Fibroblast of lung (primary cell): ENCODE data around the gene CAP1. TPM values are rescaled to one million over a fixed set of nuclear protein-coding genes. Genes with fewer than 3 reads are reported as not detected.
A peak's percentile ranks its signal among the peaks of the same experiment; 100 is the strongest.

Source experiments
- DNase-seq, 2 donors: peaks; one replicate each; pipeline versions ENCODE4 v3.0.0 to v3.0.0-alpha.2; 2010; ENCODE audit warnings: low read depth in 2 of 2
- H2AFZ ChIP-seq: 2 replicates; pipeline ENCODE4 v1.5.1; 2012; ENCODE audit warnings: low read length, control low read depth, inconsistent platforms
- H3K27ac ChIP-seq: 2 replicates; pipeline ENCODE4 v1.5.1; 2011; ENCODE audit warnings: low read length, control low read depth; ENCODE audit not compliant: insufficient read depth
- H3K27me3 ChIP-seq: 2 replicates; pipeline ENCODE4 v1.5.1; 2011; ENCODE audit warnings: mild to moderate bottlenecking, low read length; ENCODE audit not compliant: control insufficient read depth, insufficient read depth
- H3K36me3 ChIP-seq: 2 replicates; pipeline ENCODE4 v1.5.1; 2011; ENCODE audit warnings: low read length; ENCODE audit not compliant: control insufficient read depth, insufficient read depth
- H3K4me1 ChIP-seq: 2 replicates; pipeline ENCODE4 v1.5.1; 2011; ENCODE audit warnings: low read length; ENCODE audit not compliant: control insufficient read depth, insufficient read depth; ENCODE audit errors: extremely low read depth
- H3K4me2 ChIP-seq: 2 replicates; pipeline ENCODE4 v1.5.1; 2011; ENCODE audit warnings: low read length, control low read depth; ENCODE audit not compliant: insufficient read depth; ENCODE audit errors: extremely low read depth
- H3K4me3 ChIP-seq, 4 experiments: fragments of 200-600 bp in 1 of 4; sonication (generic) in 1 of 4; replicated peaks in 1 of 4; 2 replicates each; pipeline ENCODE4 v1.5.1; 2011 to 2016; ENCODE audit warnings: low read length in 4 of 4, low read depth in 3 of 4, mild to moderate bottlenecking in 3 of 4, control low read depth in 2 of 4, inconsistent platforms in 1 of 4, mixed read lengths in 1 of 4; ENCODE audit not compliant: insufficient read depth in 1 of 4; ENCODE audit errors: control extremely low read depth in 1 of 4
- H3K79me2 ChIP-seq: 2 replicates; pipeline ENCODE4 v1.5.1; 2012; ENCODE audit warnings: mild to moderate bottlenecking, low read length, inconsistent platforms; ENCODE audit not compliant: control insufficient read depth, insufficient read depth
- H3K9ac ChIP-seq: 2 replicates; pipeline ENCODE4 v1.5.1; 2011; ENCODE audit warnings: mild to moderate bottlenecking, low read length, control low read depth; ENCODE audit not compliant: insufficient read depth
- H3K9me3 ChIP-seq: 2 replicates; pipeline ENCODE4 v1.5.1; 2012; ENCODE audit warnings: low read depth, low read length; ENCODE audit not compliant: control insufficient read depth, insufficient read depth
- H4K20me1 ChIP-seq: 2 replicates; pipeline ENCODE4 v1.5.1; 2011; ENCODE audit warnings: low read length; ENCODE audit not compliant: control insufficient read depth, insufficient read depth; ENCODE audit errors: extremely low read depth
- EZH2 ChIP-seq: IDR thresholded peaks from 2 replicates; pipeline ENCODE4 v1.5.1; 2012; ENCODE audit warnings: low read length, control low read depth, mild to moderate bottlenecking; ENCODE audit errors: missing control alignments
- polyA minus RNA-seq: library from RNA; depleted of rRNA, polyadenylated mRNA; stranded (reverse); fragments of >200 nt; gene quantifications from 2 replicates; pipeline ENCODE4 v1.2.3, GENCODE V29; 2011; ENCODE audit warnings: low replicate concordance
- polyA plus RNA-seq, 2 donors: library from polyadenylated mRNA; depleted of rRNA in 1 of 2; stranded (reverse) in 1 of 2; unstranded in 1 of 2; fragments of >200 nt; gene quantifications; 2 replicates each; pipeline ENCODE4 v1.2.1, GENCODE V29; 2011 to 2012; ENCODE audit warnings: missing spikeins in 1 of 2
- total RNA-seq: library from RNA; depleted of rRNA; stranded (reverse); fragments of >200 nt; gene quantifications from 2 replicates; pipeline ENCODE4 v1.2.1, GENCODE V29; 2014
- TF ChIP-seq, protein P1 (sequence below), 2 donors: IDR thresholded peaks in 1 of 2; conservative IDR thresholded peaks in 1 of 2; 1 replicate in 1 of 2; 2 replicates in 1 of 2; pipeline ENCODE4 v1.5.1; 2011 to 2012; ENCODE audit warnings: low read length in 2 of 2, control low read depth in 1 of 2, inconsistent platforms in 1 of 2, low read depth in 1 of 2, mild to moderate bottlenecking in 1 of 2

The CAP1 gene, protein sequence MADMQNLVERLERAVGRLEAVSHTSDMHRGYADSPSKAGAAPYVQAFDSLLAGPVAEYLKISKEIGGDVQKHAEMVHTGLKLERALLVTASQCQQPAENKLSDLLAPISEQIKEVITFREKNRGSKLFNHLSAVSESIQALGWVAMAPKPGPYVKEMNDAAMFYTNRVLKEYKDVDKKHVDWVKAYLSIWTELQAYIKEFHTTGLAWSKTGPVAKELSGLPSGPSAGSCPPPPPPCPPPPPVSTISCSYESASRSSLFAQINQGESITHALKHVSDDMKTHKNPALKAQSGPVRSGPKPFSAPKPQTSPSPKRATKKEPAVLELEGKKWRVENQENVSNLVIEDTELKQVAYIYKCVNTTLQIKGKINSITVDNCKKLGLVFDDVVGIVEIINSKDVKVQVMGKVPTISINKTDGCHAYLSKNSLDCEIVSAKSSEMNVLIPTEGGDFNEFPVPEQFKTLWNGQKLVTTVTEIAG
- total RNA-seq (270 and 352 TPM in 2 replicates), polyA plus RNA-seq (744 and 836 TPM in 2 replicates), polyA minus RNA-seq (121 and 134 TPM in 2 replicates)
- polyA plus RNA-seq (2012): 489 and 534 TPM in 2 replicates

DNA sequence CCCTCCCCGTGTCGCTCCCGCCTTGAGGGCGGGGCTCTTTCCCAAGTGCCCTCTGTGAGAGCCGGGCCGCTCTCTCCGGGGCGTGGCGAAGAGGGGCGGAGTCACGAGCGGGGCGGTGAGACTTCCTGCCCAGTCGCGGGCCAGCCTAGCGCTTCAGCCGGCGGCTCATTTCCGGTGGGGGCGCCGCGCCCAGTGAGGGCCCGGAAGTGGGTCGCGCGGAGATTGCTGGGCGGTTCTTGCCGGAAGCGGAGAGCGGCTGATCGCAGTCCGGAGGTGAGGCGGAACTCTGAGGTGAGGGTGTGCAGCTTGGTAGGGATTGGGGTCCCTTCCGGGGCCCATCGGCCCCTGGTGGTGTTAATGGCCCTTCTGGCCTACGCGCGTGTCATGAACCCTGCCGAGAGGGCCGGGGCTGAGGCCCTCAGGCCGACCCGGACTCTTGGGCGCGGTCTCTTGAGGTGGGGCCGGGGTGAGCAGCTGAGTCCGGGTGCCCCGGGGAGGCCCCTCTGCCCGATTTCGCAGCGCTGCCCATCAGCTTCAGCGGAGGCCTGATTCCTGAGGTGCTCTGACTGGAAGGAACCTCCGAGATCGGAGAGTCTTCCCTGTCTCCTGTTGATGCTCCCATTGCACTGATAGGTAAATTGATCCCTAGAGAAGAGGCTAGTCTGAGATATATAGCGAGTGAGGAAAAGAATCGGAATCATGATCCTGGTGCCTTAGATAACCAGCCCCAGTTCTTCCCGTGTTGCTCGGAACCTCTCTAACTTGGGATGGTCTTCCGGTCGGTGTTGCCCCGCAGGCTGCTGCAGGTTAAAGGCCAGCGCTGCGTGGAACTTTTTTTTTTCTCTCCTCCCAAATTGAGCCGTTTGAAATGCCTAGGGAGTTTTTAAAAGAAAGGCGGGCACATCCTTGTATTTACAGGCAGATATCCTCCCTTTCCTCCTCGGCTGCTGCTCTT, at the start of gene CAP1:
Gene CAP1, plus strand, starts transcription at position 219 of the 955 bp plus-strand sequence. CDS start 18,618 bp downstream, outside the sequence.
- H3K9me3 ChIP-seq: no peaks in the 10 kb centered on the region
- H3K4me3 ChIP-seq: peak within 1 kb of the TSS; percentile 93 to 100 (median 98)
- H3K4me1 ChIP-seq: peaks cover 27% of the 10 kb centered on the region
- peak; percentile 98 to 99 for DNase-seq
- peaks cover 52% of the 10 kb centered on the region for H3K79me2 ChIP-seq
- H2AFZ ChIP-seq: peak within 1 kb of the TSS; percentile 56
- H4K20me1 ChIP-seq: no peaks in the 10 kb centered on the region
- H3K27ac ChIP-seq: peak within 1 kb of the TSS; percentile 98
- peak within 1 kb of the TSS; percentile 93 for H3K9ac ChIP-seq
- no peaks in the 10 kb centered on the region for H3K36me3 ChIP-seq
- H3K27me3 ChIP-seq: no peaks in the 10 kb centered on the region
- TF ChIP-seq, protein P1, sequence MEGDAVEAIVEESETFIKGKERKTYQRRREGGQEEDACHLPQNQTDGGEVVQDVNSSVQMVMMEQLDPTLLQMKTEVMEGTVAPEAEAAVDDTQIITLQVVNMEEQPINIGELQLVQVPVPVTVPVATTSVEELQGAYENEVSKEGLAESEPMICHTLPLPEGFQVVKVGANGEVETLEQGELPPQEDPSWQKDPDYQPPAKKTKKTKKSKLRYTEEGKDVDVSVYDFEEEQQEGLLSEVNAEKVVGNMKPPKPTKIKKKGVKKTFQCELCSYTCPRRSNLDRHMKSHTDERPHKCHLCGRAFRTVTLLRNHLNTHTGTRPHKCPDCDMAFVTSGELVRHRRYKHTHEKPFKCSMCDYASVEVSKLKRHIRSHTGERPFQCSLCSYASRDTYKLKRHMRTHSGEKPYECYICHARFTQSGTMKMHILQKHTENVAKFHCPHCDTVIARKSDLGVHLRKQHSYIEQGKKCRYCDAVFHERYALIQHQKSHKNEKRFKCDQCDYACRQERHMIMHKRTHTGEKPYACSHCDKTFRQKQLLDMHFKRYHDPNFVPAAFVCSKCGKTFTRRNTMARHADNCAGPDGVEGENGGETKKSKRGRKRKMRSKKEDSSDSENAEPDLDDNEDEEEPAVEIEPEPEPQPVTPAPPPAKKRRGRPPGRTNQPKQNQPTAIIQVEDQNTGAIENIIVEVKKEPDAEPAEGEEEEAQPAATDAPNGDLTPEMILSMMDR (conservative IDR thresholded peaks at IDR 0.05 in 1 of 2, IDR thresholded peaks at IDR 0.05 in 1 of 2; ENCODE audit: low read depth in 1 of 2, low read length in 2 of 2): no peak
- no peak for TF ChIP-seq EZH2
- H3K4me2 ChIP-seq: peak within 1 kb of the TSS; percentile 98

DNA sequence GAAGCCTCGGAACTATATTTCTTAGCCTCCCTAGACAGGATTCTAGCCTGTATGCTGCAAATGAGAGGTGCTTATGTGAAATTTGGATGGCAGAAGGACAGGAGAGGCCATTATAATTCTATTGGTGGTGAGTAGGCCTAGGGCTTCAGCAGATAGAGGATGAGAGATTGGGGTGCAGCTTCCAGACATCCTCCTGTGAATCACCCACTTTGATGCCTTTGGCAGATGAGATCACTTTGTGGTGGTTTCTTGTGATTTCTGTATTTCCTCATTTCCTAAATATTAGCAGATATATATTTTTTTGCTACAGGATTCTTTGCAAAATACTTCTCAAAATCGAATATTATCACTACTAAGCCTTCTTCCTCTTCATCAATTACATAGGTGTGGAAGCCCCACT, 48.3 kb upstream of the CAP1 start:
- Histone ChIP-seq H3K79me2 (no peaks in the 10 kb centered on the region), H3K4me1 (no peaks in the 10 kb centered on the region), H3K36me3 (no peaks in the 10 kb centered on the region), H3K9me3 (no peaks in the 10 kb centered on the region), H3K4me2 (no peak overlapping the region), H3K27me3 (no peaks in the 10 kb centered on the region), H3K9ac (no peak overlapping the region), H4K20me1 (no peaks in the 10 kb centered on the region), H2AFZ (no peak overlapping the region), H3K4me3 (no peak overlapping the region), H3K27ac (no peak overlapping the region)
- peak in 1 of 2 donors; percentile 26 for DNase-seq
- no peak for TF ChIP-seq EZH2
- TF ChIP-seq, protein P1 (conservative IDR thresholded peaks at IDR 0.05 in 1 of 2, IDR thresholded peaks at IDR 0.05 in 1 of 2; ENCODE audit: low read depth in 1 of 2, low read length in 2 of 2): no peak

DNA sequence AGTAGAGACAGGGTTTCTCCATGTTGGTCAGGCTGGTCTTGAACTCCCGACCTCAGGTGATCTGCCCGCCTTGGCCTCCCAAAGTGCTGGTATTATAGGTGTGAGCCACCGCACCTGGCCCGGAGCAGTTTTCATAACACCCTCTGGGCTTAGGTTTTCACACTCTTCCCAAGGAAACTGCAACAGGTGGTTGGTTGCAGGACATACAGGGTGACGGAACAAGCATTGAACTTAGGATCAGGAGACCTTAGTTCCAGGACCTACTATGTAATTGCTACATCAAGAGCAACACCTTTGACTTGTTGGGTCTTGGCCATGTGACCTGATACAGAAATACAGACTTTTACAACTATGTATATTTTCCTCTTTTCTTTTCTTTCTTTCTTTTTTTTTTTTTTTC, 47.6 kb upstream of the CAP1 start:
- no peak for TF ChIP-seq EZH2
- TF ChIP-seq, protein P1 (conservative IDR thresholded peaks at IDR 0.05 in 1 of 2, IDR thresholded peaks at IDR 0.05 in 1 of 2; ENCODE audit: low read depth in 1 of 2, low read length in 2 of 2): no peak
- DNase-seq: no peak

More for the DNA sequence above, 47.6 kb upstream of the CAP1 start:
- Histone ChIP-seq H3K4me2 (no peak overlapping the region), H3K4me3 (no peak overlapping the region), H3K4me1 (no peaks in the 10 kb centered on the region), H3K79me2 (no peaks in the 10 kb centered on the region), H4K20me1 (no peaks in the 10 kb centered on the region), H3K27ac (no peak overlapping the region), H3K27me3 (no peaks in the 10 kb centered on the region), H2AFZ (no peak overlapping the region), H3K9ac (no peak overlapping the region), H3K9me3 (no peaks in the 10 kb centered on the region), H3K36me3 (no peaks in the 10 kb centered on the region)
